HCT116 (cell line): ENCODE data around the gene IGSF9B.

Experiments
- CBX3 ChIP-seq: IDR thresholded peaks from 2 replicates; pipeline ENCODE4 v1.6.1; 2012; ENCODE audit warnings: low read depth
- ELF1 ChIP-seq: IDR thresholded peaks from 2 replicates; pipeline ENCODE4 v1.6.1; 2012; ENCODE audit warnings: low read depth, borderline replicate concordance
- POLR2A ChIP-seq: IDR thresholded peaks from 2 replicates; pipeline ENCODE4 v1.7.0; 2011; ENCODE audit warnings: borderline replicate concordance; ENCODE audit not compliant: insufficient read depth, insufficient read length; ENCODE audit errors: extremely low read depth
- POLR2AphosphoS5 ChIP-seq: IDR thresholded peaks from 2 replicates; pipeline ENCODE4 v1.6.1; 2011; ENCODE audit warnings: mild to moderate bottlenecking, low read depth, low read length, moderate library complexity
- RAD21 ChIP-seq: IDR thresholded peaks from 2 replicates; pipeline ENCODE4 v1.6.1; 2012; ENCODE audit warnings: low read depth, mild to moderate bottlenecking
- SIN3A ChIP-seq: IDR thresholded peaks from 2 replicates; pipeline ENCODE4 v1.6.1; 2012; ENCODE audit warnings: low read depth
- TCF7L2 ChIP-seq: IDR thresholded peaks from 2 replicates; pipeline ENCODE4 v1.7.0; 2011; ENCODE audit warnings: borderline replicate concordance, inconsistent platforms; ENCODE audit not compliant: insufficient read depth, insufficient read length; ENCODE audit errors: extremely low read depth
- YY1 ChIP-seq: IDR thresholded peaks from 2 replicates; pipeline ENCODE4 v1.6.1; 2011; ENCODE audit warnings: low read length, low read depth, moderate library complexity, mild to moderate bottlenecking; ENCODE audit not compliant: insufficient replicate concordance; ENCODE audit errors: extremely low read depth
- TF ChIP-seq, protein P1 (sequence below), 3 experiments: fragments of 200-600 bp in 1 of 3; sonication (generic) in 1 of 3; IDR thresholded peaks in 2 of 3; conservative IDR thresholded peaks in 1 of 3; 2 replicates each; pipeline ENCODE4 v1.5.1; 2012 to 2017; ENCODE audit warnings: low read depth in 2 of 3, low read length in 2 of 3, antibody characterized with exemption in 1 of 3, borderline replicate concordance in 1 of 3, control low read depth in 1 of 3, mild to moderate bottlenecking in 1 of 3, mixed read lengths in 1 of 3, mixed run types in 1 of 3, moderate library complexity in 1 of 3; ENCODE audit not compliant: insufficient read depth in 1 of 3
- TF ChIP-seq, protein P2 (sequence below): IDR thresholded peaks from 2 replicates; pipeline ENCODE4 v1.6.1; 2012; ENCODE audit warnings: low read depth

DNA sequence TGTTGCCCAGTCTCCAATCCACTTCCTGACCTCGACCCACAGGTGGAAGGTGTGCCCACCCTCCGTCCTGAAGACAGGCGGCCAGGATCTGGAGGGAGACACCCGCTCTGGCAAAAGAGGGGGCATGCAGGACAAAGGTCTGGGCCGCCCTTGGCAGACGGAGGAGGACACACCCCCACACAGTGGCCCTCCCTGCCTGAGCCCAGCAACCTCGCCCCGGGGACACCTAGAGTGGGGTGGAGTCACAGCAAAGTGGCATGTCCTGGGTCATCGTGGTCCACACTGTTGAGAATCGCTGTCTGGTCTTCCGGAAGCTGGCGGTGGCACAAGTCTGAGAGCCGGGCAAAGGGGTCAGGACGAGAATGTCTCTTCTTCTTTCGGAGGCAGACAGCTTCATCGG lies 47.9 kb downstream of the IGSF9B start:
- no peak for TF ChIP-seq POLR2AphosphoS5
- TF ChIP-seq, protein P1, sequence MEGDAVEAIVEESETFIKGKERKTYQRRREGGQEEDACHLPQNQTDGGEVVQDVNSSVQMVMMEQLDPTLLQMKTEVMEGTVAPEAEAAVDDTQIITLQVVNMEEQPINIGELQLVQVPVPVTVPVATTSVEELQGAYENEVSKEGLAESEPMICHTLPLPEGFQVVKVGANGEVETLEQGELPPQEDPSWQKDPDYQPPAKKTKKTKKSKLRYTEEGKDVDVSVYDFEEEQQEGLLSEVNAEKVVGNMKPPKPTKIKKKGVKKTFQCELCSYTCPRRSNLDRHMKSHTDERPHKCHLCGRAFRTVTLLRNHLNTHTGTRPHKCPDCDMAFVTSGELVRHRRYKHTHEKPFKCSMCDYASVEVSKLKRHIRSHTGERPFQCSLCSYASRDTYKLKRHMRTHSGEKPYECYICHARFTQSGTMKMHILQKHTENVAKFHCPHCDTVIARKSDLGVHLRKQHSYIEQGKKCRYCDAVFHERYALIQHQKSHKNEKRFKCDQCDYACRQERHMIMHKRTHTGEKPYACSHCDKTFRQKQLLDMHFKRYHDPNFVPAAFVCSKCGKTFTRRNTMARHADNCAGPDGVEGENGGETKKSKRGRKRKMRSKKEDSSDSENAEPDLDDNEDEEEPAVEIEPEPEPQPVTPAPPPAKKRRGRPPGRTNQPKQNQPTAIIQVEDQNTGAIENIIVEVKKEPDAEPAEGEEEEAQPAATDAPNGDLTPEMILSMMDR (IDR thresholded peaks at IDR 0.05 in 2 of 3, conservative IDR thresholded peaks at IDR 0.05 in 1 of 3; ENCODE audit: borderline replicate concordance in 1 of 3, insufficient read depth in 1 of 3, low read depth in 2 of 3, low read length in 2 of 3), result no peak
- TF ChIP-seq, protein P2, sequence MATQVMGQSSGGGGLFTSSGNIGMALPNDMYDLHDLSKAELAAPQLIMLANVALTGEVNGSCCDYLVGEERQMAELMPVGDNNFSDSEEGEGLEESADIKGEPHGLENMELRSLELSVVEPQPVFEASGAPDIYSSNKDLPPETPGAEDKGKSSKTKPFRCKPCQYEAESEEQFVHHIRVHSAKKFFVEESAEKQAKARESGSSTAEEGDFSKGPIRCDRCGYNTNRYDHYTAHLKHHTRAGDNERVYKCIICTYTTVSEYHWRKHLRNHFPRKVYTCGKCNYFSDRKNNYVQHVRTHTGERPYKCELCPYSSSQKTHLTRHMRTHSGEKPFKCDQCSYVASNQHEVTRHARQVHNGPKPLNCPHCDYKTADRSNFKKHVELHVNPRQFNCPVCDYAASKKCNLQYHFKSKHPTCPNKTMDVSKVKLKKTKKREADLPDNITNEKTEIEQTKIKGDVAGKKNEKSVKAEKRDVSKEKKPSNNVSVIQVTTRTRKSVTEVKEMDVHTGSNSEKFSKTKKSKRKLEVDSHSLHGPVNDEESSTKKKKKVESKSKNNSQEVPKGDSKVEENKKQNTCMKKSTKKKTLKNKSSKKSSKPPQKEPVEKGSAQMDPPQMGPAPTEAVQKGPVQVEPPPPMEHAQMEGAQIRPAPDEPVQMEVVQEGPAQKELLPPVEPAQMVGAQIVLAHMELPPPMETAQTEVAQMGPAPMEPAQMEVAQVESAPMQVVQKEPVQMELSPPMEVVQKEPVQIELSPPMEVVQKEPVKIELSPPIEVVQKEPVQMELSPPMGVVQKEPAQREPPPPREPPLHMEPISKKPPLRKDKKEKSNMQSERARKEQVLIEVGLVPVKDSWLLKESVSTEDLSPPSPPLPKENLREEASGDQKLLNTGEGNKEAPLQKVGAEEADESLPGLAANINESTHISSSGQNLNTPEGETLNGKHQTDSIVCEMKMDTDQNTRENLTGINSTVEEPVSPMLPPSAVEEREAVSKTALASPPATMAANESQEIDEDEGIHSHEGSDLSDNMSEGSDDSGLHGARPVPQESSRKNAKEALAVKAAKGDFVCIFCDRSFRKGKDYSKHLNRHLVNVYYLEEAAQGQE, result no peak
- TF ChIP-seq RAD21, result no peak
- TF ChIP-seq POLR2A, result no peak
- no peak for TF ChIP-seq TCF7L2
- no peak for TF ChIP-seq ELF1
- TF ChIP-seq CBX3, result no peak
- no peak for TF ChIP-seq YY1
- TF ChIP-seq SIN3A, result no peak
